K562 (cell line): Measurements from ENCODE around the gene DHRS13. TPM values are rescaled to one million over a fixed set of nuclear protein-coding genes. Genes with fewer than 3 reads are reported as not detected.

Experiments used
- ATF7 ChIP-seq: fragments of 450-650 bp; IDR thresholded peaks from 2 replicates; pipeline ENCODE4 v1.7.1; 2014; ENCODE audit warnings: mild to moderate bottlenecking, moderate library complexity
- FOXK1 ChIP-seq: sonication (generic); formaldehyde crosslinking; IDR thresholded peaks from 2 replicates; pipeline ENCODE4 v1.8.0; 2022; ENCODE audit warnings: missing genetic modification reagents, mild to moderate bottlenecking, borderline replicate concordance
- GATA2 ChIP-seq: sonication (generic); formaldehyde crosslinking; IDR thresholded peaks from 2 replicates; pipeline ENCODE4 v1.4.0; 2020; ENCODE audit warnings: mild to moderate bottlenecking, missing genetic modification reagents
- HIVEP1 ChIP-seq: fragments of 250-450 bp; sonication (Bioruptor Pico); IDR thresholded peaks from 2 replicates; pipeline ENCODE4 v1.4.0; 2020; ENCODE audit warnings: mild to moderate bottlenecking
- POLR2B ChIP-seq: fragments of 450-650 bp; IDR thresholded peaks from 2 replicates; pipeline ENCODE4 v1.6.1; 2018; ENCODE audit warnings: low read depth; ENCODE audit not compliant: partially characterized antibody
- RBM22 ChIP-seq: fragments of 200-400 bp; formaldehyde crosslinking; IDR thresholded peaks from 2 replicates; pipeline ENCODE4 v1.6.1; 2018; ENCODE audit warnings: low read length, low read depth; ENCODE audit not compliant: poor library complexity, severe bottlenecking
- STAG1 ChIP-seq: sonication (generic); formaldehyde crosslinking; IDR thresholded peaks from 2 replicates; pipeline ENCODE4 v1.5.0; 2020; ENCODE audit warnings: missing genetic modification reagents, borderline replicate concordance
- ZBTB40 ChIP-seq, 2 experiments: fragments of 450-650 bp in 1 of 2; sonication (generic) in 1 of 2; formaldehyde crosslinking in 1 of 2; IDR thresholded peaks; 2 replicates each; pipeline versions ENCODE4 v1.7.1 to v1.9.0; 2016 to 2022; ENCODE audit warnings: inconsistent platforms in 1 of 2, mild to moderate bottlenecking in 1 of 2, missing genetic modification reagents in 1 of 2
- ZNF518B ChIP-seq: fragments of 250-450 bp; sonication (Bioruptor Pico); IDR thresholded peaks from 2 replicates; pipeline ENCODE4 v1.5.0; 2021; ENCODE audit warnings: mild to moderate bottlenecking, moderate library complexity
- polyA plus RNA-seq, 8 experiments: library from polyadenylated mRNA; depleted of rRNA in 4 of 8; stranded (reverse) in 5 of 8; unstranded in 3 of 8; fragments of >200 nt; fragmentation: Nextera tagmentation in 2 of 8; fragmentation: Illumina TruSeq in 1 of 8; extraction: Ambion mirVana in 2 of 8; extraction: Trizol in 1 of 8; gene quantifications; 2 replicates each; pipeline versions ENCODE4 v1.2.1 to v1.2.3, GENCODE V29; 2011 to 2014; ENCODE audit warnings: inconsistent platforms in 1 of 8, missing spikeins in 1 of 8
- total RNA-seq, 7 experiments: library from RNA; depleted of rRNA in 6 of 7; stranded (reverse); fragments of >200 nt in 6 of 7; fragmentation: Illumina TruSeq in 2 of 7; extraction: Trizol in 2 of 7; gene quantifications; 2 replicates each; pipeline versions ENCODE4 v1.2.1 to v1.2.3, GENCODE V29; 2011 to 2021; ENCODE audit warnings: low replicate concordance in 1 of 7
- TF ChIP-seq, protein P1 (sequence below): sonication (generic); formaldehyde crosslinking; IDR thresholded peaks from 2 replicates; pipeline ENCODE4 v1.9.0; 2022; ENCODE audit warnings: mild to moderate bottlenecking, missing genetic modification reagents
- TF ChIP-seq, protein P2 (sequence below): sonication (generic); formaldehyde crosslinking; IDR thresholded peaks from 2 replicates; pipeline ENCODE4 v1.4.0; 2020; ENCODE audit warnings: mild to moderate bottlenecking, missing genetic modification reagents

The DHRS13 gene
- total and polyA plus RNA-seq, 9 of the 15 experiments (the other 6 are each of a cell fraction or from before 2014, with no cell fraction given): 0.32 to 52.3 (median 34.3) TPM; not detected in 1

- TF ChIP-seq ZNF518B (no peak), ZBTB40 (IDR thresholded peaks at IDR 0.05) (peak; percentile 75), ZBTB40 (CRISPR knock-in tag; IDR thresholded peaks at IDR 0.05) (no peak), FOXK1 (no peak; the same call in 1 of the 2 replicates), STAG1 (CRISPR knock-in tag) (no peak), GATA2 (CRISPR knock-in tag) (no peak), POLR2B (peak; percentile 88), RBM22 (no peak), ATF7 (peak; percentile 81), HIVEP1 (no peak)
- TF ChIP-seq, protein P1, sequence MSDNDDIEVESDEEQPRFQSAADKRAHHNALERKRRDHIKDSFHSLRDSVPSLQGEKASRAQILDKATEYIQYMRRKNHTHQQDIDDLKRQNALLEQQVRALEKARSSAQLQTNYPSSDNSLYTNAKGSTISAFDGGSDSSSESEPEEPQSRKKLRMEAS (CRISPR knock-in tag): peak; percentile 82
- TF ChIP-seq, protein P2, sequence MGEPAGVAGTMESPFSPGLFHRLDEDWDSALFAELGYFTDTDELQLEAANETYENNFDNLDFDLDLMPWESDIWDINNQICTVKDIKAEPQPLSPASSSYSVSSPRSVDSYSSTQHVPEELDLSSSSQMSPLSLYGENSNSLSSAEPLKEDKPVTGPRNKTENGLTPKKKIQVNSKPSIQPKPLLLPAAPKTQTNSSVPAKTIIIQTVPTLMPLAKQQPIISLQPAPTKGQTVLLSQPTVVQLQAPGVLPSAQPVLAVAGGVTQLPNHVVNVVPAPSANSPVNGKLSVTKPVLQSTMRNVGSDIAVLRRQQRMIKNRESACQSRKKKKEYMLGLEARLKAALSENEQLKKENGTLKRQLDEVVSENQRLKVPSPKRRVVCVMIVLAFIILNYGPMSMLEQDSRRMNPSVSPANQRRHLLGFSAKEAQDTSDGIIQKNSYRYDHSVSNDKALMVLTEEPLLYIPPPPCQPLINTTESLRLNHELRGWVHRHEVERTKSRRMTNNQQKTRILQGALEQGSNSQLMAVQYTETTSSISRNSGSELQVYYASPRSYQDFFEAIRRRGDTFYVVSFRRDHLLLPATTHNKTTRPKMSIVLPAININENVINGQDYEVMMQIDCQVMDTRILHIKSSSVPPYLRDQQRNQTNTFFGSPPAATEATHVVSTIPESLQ (CRISPR knock-in tag): no peak
Observed at GRCh38 chr17:28854457-28855335, 48.2 kb downstream of the DHRS13 start, which contains the start of gene ERAL1 (continued).
